ENCODE measurements around the gene CES3.
"Not testable (repeated sequence)": the region's sequence is repeated elsewhere in the genome, so short reads cannot be mapped to it uniquely, and the experiment has no call there.

The CES3 gene

GRCh38 chr16:66947302-66948065 lies 13.6 kb upstream of the CES3 start:
- DNase-seq: peak in 1 of 2 experiments; percentile 73

- no peak for DNase-seq
These were observed 12.8 kb upstream of the CES3 start for GRCh38 chr16:66948134-66948836.

- DNase-seq: no peak
These were observed 12.2 kb upstream of the CES3 start for GRCh38 chr16:66948837-66949225.

- no peak for DNase-seq
These were observed 11.6 kb upstream of the CES3 start for GRCh38 chr16:66949472-66949871.

DNA sequence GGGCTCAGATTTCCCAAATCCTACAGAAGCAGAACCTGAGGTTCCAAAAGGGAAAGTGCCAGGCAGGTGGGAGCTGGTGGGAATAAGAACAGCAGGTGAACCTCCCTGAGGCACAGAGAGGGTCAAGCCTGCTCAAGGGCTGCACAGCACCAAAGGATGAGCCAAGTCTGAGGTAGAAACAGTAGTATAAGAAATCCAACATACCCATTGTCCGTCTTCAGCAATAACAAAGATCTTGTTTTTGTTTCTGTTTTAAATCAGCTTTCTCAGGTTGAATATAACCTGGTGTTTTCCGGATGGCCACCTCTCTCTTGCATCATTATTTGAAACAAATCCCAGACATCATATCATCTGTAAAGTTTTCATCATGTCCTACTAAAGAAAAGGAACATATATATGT lies 10.6 kb upstream of the CES3 start:
- no peak for DNase-seq

DNA sequence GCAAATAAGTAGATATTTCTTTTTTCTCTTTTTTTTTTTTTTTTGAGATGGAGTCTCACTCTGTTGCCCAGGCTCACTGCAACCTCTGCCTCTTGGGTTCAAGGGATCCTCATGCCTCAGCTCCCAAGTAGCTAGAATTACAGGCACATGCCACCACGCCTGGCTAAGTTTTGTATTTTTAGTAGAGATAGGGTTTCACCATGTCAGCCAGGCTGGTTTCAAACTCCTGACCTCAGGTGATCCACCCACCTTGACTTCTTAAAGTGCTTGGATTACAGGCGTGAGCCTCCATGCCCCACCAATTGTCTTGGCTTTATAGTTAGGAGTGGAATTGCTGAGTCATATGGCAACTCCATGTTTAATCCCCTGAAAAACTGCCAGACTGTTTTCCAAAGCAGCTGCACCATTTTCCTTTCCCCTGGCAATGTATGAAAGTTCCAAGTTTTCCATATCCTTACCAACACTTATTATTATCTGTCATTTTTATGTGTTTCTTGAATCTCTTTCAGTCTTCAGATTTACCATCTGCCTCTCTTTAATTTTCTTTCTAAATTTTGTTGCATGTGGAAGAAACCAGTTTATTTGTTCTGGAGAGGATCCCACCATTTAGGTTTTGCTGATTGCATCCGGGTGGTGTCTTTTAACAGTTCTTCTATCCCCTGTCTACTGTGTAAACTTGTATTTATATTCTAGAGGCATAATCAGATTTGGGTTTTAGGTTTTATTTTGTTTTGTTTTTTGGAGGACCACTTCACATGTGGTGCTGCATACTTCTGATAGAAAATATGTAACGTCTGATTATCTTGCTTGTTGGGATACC lies 9.9 kb upstream of the CES3 start:
- no peak for DNase-seq

DNA sequence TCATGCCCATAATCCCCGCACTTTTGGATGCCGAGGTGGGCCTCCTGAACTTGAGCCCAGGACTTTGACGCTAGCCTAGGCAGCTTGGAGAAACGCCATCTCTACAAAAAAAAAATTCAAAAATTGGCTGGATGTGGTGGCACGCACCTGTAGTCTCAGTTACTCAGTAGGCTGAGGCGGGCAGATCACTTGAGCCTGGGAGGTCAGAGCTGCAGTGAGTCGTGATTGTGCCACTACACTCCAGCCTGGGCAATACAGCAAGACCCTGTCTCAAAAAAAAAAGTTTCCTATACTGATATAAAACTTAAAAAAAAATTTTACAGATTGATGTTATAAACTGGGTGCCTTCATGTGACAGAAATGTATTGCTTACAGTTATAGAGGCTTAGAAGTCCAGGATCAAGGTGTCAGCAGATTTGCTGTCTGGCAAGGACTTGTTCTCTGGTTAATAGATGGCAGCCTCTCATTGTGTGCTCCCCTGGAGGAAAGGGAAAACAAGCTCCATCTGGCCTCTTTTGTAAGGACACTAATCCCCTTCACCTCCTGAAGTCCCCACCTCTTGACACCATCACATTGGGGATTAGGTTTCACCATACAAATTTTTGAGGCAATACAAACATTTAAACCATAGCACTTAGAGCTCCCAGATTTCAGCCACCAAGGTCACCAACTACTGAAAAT lies 8.5 kb upstream of the CES3 start:
- no peak for DNase-seq

DNA sequence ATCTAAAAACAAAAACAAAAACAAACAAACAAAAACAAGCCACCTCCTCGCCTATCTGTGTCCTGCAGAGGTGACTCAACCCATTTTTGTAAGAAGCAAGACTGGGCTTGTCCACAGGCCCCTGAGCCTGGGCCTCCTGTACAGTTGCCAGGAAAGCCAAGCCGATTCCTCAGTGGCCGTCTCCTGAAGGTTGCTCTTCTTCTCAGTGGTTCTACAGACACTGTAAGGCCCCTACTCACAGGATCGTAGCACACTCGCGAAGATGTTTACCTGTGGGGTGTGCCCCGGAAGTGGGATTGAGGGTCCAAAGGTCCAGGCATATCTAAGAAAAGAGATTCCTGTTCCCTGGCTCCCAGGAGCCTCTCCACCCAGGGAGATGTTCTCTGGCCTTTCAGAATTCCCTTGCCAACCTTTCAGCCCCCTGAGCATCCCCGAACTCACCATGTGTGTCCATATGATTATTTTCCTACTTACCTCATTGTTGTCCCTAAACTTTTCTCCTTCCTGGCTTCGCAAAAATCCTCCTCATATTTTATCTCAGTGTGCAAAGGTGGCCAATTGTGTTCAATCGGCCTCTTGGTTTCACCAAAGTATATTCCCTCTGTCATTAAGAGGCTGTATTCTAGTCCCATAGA lies 7.5 kb upstream of the CES3 start:
- no peak for DNase-seq

DNA sequence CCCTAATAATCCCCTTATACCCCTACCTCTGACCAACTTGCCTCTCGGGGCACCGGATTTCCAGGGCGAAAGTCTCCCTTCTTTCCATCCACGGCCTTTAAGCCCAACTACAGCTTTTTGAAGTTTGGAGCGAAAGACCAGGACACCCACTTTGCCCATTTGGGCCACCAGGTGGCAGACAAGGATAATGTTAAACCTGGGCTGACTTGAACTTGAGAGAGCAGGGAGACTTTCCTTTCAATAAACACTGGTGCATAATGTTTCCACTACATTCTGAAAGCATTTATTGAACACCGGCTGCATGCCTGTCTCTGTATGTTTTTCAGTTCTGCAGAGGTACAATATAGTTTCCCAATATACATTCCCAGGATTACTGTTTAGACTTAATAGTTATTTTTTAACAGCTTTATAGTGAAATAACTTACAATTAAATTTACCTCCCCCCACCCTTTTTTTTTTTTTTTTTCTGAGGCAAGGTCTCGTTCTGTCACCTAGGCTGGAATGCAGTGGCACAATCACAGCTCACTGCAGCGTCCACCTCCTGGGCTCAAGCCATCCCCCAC lies 6.9 kb upstream of the CES3 start:
- peak; percentile 33 to 68 for DNase-seq

GRCh38 chr16:66955363-66956153 lies 5.5 kb upstream of the CES3 start:
- DNase-seq: not testable (repeated sequence)

DNA sequence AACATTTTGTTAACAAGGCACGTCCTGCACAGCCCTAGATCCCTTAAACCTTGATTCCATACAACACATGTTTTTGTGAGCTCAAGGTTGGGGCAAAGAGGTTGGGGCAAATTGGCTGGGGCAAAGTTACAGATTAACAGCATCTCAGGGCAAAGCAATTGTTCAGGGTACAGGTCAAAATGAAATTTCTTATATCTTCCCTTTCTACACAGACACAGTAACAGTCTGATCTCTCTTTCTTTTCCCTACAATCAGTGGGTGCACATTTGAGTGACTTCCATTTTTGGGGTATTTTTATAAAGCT lies 5.0 kb upstream of the CES3 start:
- not testable (repeated sequence) for DNase-seq

GRCh38 chr16:66958857-66959703 lies 2.0 kb upstream of the CES3 start:
- DNase-seq: no peak

- no peak for DNase-seq
These were observed 1.3 kb upstream of the CES3 start for GRCh38 chr16:66959704-66960161.

DNA sequence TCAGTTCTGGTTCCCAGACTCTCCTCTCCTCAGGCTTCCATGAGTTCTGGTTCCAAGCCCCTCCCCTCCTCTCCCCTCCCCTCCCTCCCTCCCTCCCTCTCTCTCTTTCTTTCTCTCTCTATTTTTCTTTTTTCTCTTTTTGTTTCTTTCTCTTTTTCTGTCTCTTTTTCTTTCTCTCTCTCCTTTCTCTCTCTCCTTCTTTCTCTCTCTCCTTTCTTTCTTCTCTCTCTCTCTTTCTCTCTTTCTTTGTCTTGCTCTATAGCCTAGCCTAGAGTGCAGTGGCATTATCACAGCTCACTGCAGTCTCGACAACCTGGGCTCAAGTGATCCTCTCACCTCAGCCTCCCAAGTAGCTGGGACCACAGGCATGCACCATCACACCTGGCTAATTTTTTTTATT lies 796 bp upstream of the CES3 start:
- no peak for DNase-seq

- no peak for DNase-seq
These were observed 848 bp downstream of the CES3 start for GRCh38 chr16:66961914-66962313.

DNA sequence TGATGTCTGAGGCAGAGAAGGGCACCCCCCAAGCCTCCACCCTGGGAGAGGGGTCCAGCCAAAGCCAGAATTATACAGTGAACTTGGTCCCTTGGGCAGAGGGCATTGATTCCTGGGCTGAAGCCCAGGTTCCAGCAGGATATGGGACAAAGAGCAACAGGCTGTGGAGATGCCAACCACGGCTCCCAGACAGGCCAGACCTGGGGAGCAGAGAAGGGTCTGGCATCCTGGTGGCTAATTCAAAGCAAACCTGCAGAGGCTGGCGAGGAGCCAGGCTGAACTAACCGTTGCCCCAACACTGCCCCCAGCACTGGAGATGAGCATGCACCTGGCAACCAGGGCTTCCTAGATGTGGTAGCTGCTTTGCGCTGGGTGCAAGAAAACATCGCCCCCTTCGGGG lies 3.0 kb downstream of the CES3 start:
- DNase-seq: no peak

GRCh38 chr16:66968847-66969246 lies 7.8 kb downstream of the CES3 start:
- no peak for DNase-seq

GRCh38 chr16:66970775-66971720 lies 10.0 kb downstream of the CES3 start:
- DNase-seq: peak; percentile 15 to 40

- DNase-seq: no peak
These were observed 11.9 kb downstream of the CES3 start for GRCh38 chr16:66972983-66973382.
